Pancreas (tissue), 10 donors: Measurements from ENCODE around the gene MRPL22. TPM values are rescaled to one million over a fixed set of nuclear protein-coding genes. Genes with fewer than 3 reads are reported as not detected.
"Not testable (repeated sequence)": the region's sequence is repeated elsewhere in the genome, so short reads cannot be mapped to it uniquely, and the experiment has no call there.

Source experiments
- ATAC-seq, 4 donors: fragments of 200-7000 bp; cut with Tn5 transposase; one replicate each; pipeline versions ENCODE4 v1.8.0 to v1.9.1; 2020; ENCODE audit warnings: mild to moderate bottlenecking in 4 of 4, moderate library complexity in 4 of 4
- DNase-seq, 6 donors: peaks; one replicate each; pipeline ENCODE4 v3.0.0-alpha.2; 2020
- FAIRE-seq: peaks from 2 replicates; lab custom pipeline; 2012; peaks lifted over from hg19 to GRCh38; lab: Jason Lieb, UNC
- H3K27ac ChIP-seq, 4 donors: fragments of 200-600 bp; sonication (generic); 1 replicate in 3 of 4; 2 replicates in 1 of 4; pipeline versions ENCODE4 v1.5.0 to v1.8.0; 2020
- H3K27me3 ChIP-seq, 4 donors: fragments of 200-600 bp; one replicate each; pipeline ENCODE4 v1.8.0; 2021
- H3K36me3 ChIP-seq, 3 donors: fragments of 200-600 bp; sonication (generic) in 1 of 3; one replicate each; pipeline versions ENCODE4 v1.5.0 to v1.8.0; 2020 to 2021
- H3K4me1 ChIP-seq, 3 donors: fragments of 200-600 bp; one replicate each; pipeline ENCODE4 v1.8.0; 2021
- H3K4me3 ChIP-seq, 4 donors: fragments of 200-600 bp; sonication (generic) in 2 of 4; one replicate each; pipeline versions ENCODE4 v1.5.0 to v1.8.0; 2020 to 2021
- H3K9me3 ChIP-seq, 4 donors: fragments of 200-600 bp; one replicate each; pipeline ENCODE4 v1.8.0; 2021
- WGBS, 2 donors: extraction: QIAGEN DNeasy Blood & Tissue Kit; methylation state at CpG; one replicate each; pipeline ENCODE4 v1.1.7; 2013; 5-methylcytosine and 5-hydroxymethylcytosine counted together
- intact Hi-C, 3 donors: fragments of 100-400 bp; cut with DNase I; formaldehyde crosslinking; loops; one replicate each; pipeline versions ENCODE4 v1.11.1 to v1.14.2; 2022
- polyA plus RNA-seq, 2 donors: library from polyadenylated mRNA; stranded (reverse); fragments of 200-250 nt; gene quantifications; one replicate each; pipeline ENCODE4 v1.2.3, GENCODE V29; 2013
- total RNA-seq, 6 donors: library from RNA; stranded (reverse); fragmentation: NEBNext Ultra II Directional in 4 of 6; extraction: Animal tissue kit (Norgen Biotek cat#: 25700) in 4 of 6; gene quantifications; one replicate each; pipeline versions ENCODE4 v1.2.1 to v1.2.4, GENCODE V29; 2021 to 2023
- TF ChIP-seq, protein P1 (sequence below), 4 donors: fragments of 200-600 bp; sonication (generic) in 3 of 4; IDR thresholded peaks; one replicate each; pipeline versions ENCODE4 v1.5.0 to v1.8.0; 2021; ENCODE audit warnings: antibody characterized with exemption in 4 of 4
- donor health status: healthy with polysubstance abuse.
- donor health status: DM: no; HTN: no; CAD: no; lungs with moderate emphysema.
- donor health status: DM: no; HTN: no; CAD: no.
- donor health status: control.
- donor health status: control.
- donor health status: Bipolar disorder and iron deficiency.
- donor health status: DM: yes; HTN: yes; CAD: no.
- donor health status: DM: no; HTN: no; CAD: no.
- donor health status: DM: no; HTN: no; CAD: no.
- donor health status: DM: yes; HTN: yes; CAD: no.

The MRPL22 gene
- total and polyA plus RNA-seq, 8 donors: 11.3 to 29.0 (median 23.0) TPM

DNA sequence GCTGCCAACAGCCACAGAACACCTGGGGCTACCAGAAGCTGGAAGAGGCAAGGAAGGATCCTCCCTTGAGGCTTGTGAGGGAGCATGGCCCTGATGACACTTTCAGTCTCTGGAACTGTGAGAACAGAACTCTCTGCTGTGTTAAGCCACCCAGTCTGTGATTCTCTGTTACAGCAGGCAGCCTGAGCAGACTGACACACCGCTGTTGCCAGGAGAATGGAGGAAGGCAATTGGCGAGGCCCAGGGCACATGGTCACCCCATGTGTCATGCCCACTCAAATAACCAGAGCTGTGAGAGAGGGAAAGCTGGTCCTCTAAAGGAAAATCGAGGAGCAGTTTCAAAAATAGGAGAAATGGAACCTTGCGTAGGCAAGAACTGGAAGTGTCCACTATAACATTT, 60.6 kb downstream of the MRPL22 start:
- no peak for DNase-seq
- ATAC-seq: no peak
- Histone ChIP-seq H3K27me3 (no peaks in the 10 kb centered on the region), H3K4me3 (no peak overlapping the region), H3K27ac (no peak overlapping the region), H3K9me3 (no peaks in the 10 kb centered on the region), H3K4me1 (no peaks in the 10 kb centered on the region), H3K36me3 (no peaks in the 10 kb centered on the region)
- FAIRE-seq: no peak
- TF ChIP-seq, protein P1, sequence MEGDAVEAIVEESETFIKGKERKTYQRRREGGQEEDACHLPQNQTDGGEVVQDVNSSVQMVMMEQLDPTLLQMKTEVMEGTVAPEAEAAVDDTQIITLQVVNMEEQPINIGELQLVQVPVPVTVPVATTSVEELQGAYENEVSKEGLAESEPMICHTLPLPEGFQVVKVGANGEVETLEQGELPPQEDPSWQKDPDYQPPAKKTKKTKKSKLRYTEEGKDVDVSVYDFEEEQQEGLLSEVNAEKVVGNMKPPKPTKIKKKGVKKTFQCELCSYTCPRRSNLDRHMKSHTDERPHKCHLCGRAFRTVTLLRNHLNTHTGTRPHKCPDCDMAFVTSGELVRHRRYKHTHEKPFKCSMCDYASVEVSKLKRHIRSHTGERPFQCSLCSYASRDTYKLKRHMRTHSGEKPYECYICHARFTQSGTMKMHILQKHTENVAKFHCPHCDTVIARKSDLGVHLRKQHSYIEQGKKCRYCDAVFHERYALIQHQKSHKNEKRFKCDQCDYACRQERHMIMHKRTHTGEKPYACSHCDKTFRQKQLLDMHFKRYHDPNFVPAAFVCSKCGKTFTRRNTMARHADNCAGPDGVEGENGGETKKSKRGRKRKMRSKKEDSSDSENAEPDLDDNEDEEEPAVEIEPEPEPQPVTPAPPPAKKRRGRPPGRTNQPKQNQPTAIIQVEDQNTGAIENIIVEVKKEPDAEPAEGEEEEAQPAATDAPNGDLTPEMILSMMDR (IDR thresholded peaks at IDR 0.05): no peak
- intact Hi-C loops: no loop called here
- 74 to 80% methylated on average over 4 of the region's 4 CpGs for WGBS, 2 donors

DNA sequence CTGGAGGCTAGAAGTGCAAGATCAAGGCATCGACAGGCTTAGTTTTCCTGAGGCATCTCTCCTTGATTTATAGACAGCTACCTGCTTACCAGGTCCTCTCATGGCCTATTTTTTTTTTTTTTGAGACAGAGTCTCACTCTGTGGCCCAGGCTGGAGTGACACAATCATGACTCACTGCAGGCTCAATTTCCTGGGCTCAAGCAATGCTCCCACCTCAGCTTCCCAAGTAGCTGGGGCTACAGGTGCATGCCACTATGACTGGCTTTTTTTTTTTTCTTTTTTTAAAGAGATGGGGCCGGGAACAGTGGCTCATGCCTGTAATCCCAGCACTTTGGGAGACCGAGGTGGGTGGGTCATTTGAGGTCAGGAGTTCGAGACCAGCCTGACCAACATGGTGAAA, 61.8 kb downstream of the MRPL22 start:
- H3K27ac ChIP-seq, FAIRE-seq, H3K4me3 ChIP-seq, ATAC-seq, H3K4me1 ChIP-seq, H3K36me3 ChIP-seq, intact Hi-C loops, H3K27me3 ChIP-seq, H3K9me3 ChIP-seq, DNase-seq: not testable (repeated sequence)
- 75 to 78% methylated on average over 4 of the region's 4 CpGs for WGBS, 2 donors

DNA sequence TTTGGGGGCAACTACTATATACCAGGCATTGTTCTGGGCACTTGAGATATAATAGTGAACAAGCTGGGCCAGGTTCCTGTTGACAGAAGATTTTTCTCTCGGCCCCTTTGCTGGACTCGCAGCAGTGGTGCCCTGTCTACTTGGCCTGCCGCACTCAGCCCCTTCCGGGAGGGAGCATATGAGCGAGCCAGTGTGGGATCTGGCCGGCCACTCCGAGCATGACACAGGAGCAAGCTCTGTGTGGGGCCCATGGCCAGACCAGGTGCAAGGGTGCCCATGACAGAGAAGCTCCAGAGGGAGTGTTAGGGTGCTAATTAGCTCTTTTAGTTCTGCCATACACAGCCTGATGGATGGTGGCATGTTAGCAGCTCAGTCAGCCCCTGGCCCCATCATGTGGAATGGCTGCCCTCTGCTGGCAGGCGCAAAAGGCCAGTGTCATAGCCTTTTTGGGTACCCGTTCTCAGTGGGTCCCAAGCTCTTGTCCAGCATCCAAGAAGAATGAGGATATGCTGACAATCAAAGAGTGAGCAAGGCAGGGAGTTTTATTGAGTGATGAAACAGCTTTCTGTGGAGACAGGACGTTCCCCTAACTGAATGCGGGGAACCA, 63.4 kb downstream of the MRPL22 start:
- intact Hi-C loops: no loop called here
- H3K4me3 ChIP-seq: no peak overlapping the region
- ATAC-seq: peak in 1 of 4 donors; percentile 50
- no peak for DNase-seq
- no peak for FAIRE-seq
- WGBS, 2 donors: 77 to 79% methylated on average over 11 of the region's 11 CpGs
- H3K9me3 ChIP-seq: no peaks in the 10 kb centered on the region
- no peaks in the 10 kb centered on the region for H3K27me3 ChIP-seq
- no peaks in the 10 kb centered on the region for H3K36me3 ChIP-seq
- H3K27ac ChIP-seq: no peak overlapping the region
- no peaks in the 10 kb centered on the region for H3K4me1 ChIP-seq
- TF ChIP-seq, protein P1 (IDR thresholded peaks at IDR 0.05): no peak

DNA sequence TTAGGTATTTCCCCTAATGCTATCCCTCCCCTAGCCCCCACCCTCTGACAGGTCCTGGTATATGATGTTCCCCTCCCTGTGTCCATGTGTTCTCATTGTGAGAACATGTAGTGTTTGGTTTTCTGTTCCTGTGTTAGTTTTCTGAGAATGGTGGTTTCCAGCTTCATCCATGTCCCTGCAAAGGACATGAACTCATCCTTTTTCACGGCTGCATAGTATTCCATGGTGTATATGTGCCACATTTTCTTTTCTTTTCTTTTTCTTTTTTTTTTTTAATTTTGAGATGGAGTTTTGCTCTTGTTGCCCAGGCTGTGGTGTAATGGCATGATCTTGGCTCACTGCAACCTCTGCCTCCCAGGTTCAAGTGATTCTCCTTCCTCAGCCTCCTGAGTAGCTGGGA, 65.4 kb downstream of the MRPL22 start:
- H3K4me3 ChIP-seq, H3K36me3 ChIP-seq, H3K4me1 ChIP-seq, FAIRE-seq, DNase-seq, H3K27me3 ChIP-seq, H3K27ac ChIP-seq, H3K9me3 ChIP-seq, intact Hi-C loops, ATAC-seq: not testable (repeated sequence)
- WGBS, 2 donors: 54 to 75% methylated on average over 1 of the region's 1 CpG

DNA sequence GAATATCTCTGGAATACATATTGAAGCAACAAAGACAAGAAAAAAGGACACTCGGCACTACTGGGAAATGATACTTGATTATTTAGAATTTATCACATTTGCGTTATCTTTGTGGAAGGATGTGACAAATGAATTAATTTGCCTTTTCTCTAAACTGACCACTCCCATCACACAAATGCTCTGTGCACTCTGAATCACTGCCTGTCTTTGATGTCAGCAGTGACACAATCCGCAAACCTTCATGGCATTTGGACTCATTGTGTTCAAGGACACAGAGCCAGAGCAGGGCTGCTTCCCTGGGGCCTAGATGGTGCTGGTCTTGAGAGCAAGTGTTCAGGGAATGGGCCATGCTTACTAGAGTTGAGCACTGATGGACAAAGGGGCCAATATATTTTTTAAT, 67.8 kb downstream of the MRPL22 start:
- no peaks in the 10 kb centered on the region for H3K27me3 ChIP-seq
- TF ChIP-seq, protein P1 (IDR thresholded peaks at IDR 0.05): no peak
- intact Hi-C loops: no loop called here
- ATAC-seq (no peak), DNase-seq (no peak), FAIRE-seq (no peak)
- 81 to 82% methylated on average over 3 of the region's 3 CpGs for WGBS, 2 donors
- no peak overlapping the region for H3K27ac ChIP-seq
- no peak overlapping the region for H3K4me3 ChIP-seq
- no peaks in the 10 kb centered on the region for H3K36me3 ChIP-seq
- H3K9me3 ChIP-seq: no peaks in the 10 kb centered on the region
- no peaks in the 10 kb centered on the region for H3K4me1 ChIP-seq

DNA sequence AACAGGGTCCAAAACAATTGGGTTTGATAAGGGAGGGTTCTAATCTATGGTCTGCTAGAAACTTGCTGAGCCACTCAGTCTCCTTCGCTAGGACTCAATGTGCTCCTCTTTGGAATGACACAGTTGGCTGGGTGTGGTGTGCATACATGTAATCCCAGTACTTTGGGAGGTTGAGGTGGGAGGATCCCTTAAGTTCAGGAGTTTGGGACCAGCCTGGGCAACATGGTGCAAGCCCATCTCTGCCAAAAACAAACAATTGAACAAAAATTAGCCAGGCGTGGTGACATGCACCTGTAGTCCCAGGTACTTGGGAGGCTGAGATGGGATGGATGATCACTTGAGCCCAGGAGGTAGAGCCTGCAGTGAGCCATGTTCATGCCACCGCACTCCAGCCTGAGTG, 70.0 kb downstream of the MRPL22 start:
- no peaks in the 10 kb centered on the region for H3K36me3 ChIP-seq
- H3K27ac ChIP-seq: no peak overlapping the region
- H3K27me3 ChIP-seq: no peaks in the 10 kb centered on the region
- intact Hi-C loops: no loop called here
- no peak for FAIRE-seq
- no peak overlapping the region for H3K4me3 ChIP-seq
- H3K4me1 ChIP-seq: no peaks in the 10 kb centered on the region
- TF ChIP-seq, protein P1 (IDR thresholded peaks at IDR 0.05): no peak
- no peak for ATAC-seq
- WGBS, 2 donors: 76 to 85% methylated on average over 3 of the region's 3 CpGs
- no peak for DNase-seq
- no peaks in the 10 kb centered on the region for H3K9me3 ChIP-seq
